Progenitor cell of endocrine pancreas (in vitro differentiated cells): ENCODE measurements around the gene KANSL3. TPM values are rescaled to one million over a fixed set of nuclear protein-coding genes. Genes with fewer than 3 reads are reported as not detected.

ENCODE experiments used
- DNase-seq: peaks from one replicate; pipeline ENCODE4 v3.0.0; 2021; ENCODE audit warnings: low spot score; ENCODE audit not compliant: unreplicated experiment
- H3K27ac Mint-ChIP-seq: 2 replicates; pipeline ENCODE4 v1.8.0; 2021; ENCODE audit warnings: mild to moderate bottlenecking, moderate library complexity, mixed read lengths
- H3K27me3 Mint-ChIP-seq: 2 replicates; pipeline ENCODE4 v1.8.0; 2021; ENCODE audit warnings: mixed read lengths
- H3K36me3 Mint-ChIP-seq: 2 replicates; pipeline ENCODE4 v1.8.0; 2022; ENCODE audit warnings: mixed read lengths; ENCODE audit not compliant: insufficient read depth
- H3K4me1 Mint-ChIP-seq: 2 replicates; pipeline ENCODE4 v1.8.0; 2021; ENCODE audit warnings: low read depth, mixed read lengths
- H3K4me3 Mint-ChIP-seq: 2 replicates; pipeline ENCODE4 v1.8.0; 2021; ENCODE audit warnings: low read depth, mild to moderate bottlenecking, moderate library complexity, mixed read lengths
- H3K9me3 Mint-ChIP-seq: 2 replicates; pipeline ENCODE4 v1.8.0; 2021; ENCODE audit warnings: low read depth, mixed read lengths
- CTCF ChIP-seq: fragments of 200-600 bp; sonication (generic); IDR thresholded peaks from one replicate; pipeline ENCODE4 v1.5.0; 2021; ENCODE audit warnings: antibody characterized with exemption, mild to moderate bottlenecking; ENCODE audit not compliant: unreplicated experiment
- total RNA-seq: library from RNA; stranded (reverse); gene quantifications from 2 replicates; pipeline ENCODE4 v1.2.1, GENCODE V29; 2021

Gene KANSL3
- total RNA-seq, 1 donor from 2014 or later: 57.7 TPM

DNA sequence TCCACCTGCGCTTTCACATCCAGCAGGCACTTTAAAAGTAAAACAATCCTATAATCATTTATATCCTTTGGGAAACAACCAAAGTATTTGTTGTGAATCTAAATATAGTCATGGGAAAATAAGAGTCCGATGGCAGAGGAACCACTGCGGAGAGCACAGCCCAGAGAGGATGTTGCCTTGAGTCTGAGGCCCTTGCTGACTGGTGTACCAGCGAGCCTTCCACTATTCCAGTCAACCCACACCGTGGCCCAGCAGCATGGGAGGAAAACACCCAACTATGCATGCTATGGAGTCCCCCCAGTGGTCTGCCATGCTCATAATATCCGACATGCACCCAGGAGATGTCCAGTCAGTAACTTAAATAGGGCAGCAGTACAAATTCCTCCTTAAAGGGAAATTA lies 21.6 kb downstream of the KANSL3 start:
- no peak overlapping the region for H3K4me3 Mint-ChIP-seq
- H3K36me3 Mint-ChIP-seq: peaks cover 17% of the 10 kb centered on the region
- DNase-seq: no peak
- peaks cover 4% of the 10 kb centered on the region for H3K4me1 Mint-ChIP-seq
- H3K9me3 Mint-ChIP-seq: no peaks in the 10 kb centered on the region
- no peak for TF ChIP-seq CTCF
- no peak overlapping the region for H3K27ac Mint-ChIP-seq
- no peaks in the 10 kb centered on the region for H3K27me3 Mint-ChIP-seq

DNA sequence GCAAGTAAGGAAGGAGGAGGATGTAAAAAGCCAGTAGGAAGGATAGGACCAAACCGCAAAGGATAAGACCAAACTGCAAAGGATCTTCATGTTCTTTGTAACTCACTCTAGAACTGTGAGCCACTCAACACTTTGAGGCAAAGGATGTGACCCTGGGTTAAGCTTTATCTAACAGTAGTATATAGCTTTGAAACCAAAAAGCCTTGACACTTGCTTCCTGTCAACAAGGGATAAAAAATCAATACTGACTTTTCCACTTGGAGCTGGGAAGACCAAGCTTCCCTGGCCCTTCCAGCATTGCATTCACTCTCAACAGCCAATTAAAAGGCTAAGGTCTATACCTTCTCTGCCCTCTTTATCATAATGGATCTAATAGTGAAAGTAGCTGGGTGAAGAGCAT lies 22.0 kb downstream of the KANSL3 start:
- Mint-ChIP-seq H3K9me3 (no peaks in the 10 kb centered on the region), H3K4me1 (peaks cover 4% of the 10 kb centered on the region), H3K27me3 (no peaks in the 10 kb centered on the region), H3K36me3 (peaks cover 20% of the 10 kb centered on the region), H3K4me3 (no peak overlapping the region), H3K27ac (no peak overlapping the region)
- DNase-seq: no peak
- TF ChIP-seq CTCF: no peak

GRCh38 chr2:96608469-96609455 lies 29.4 kb downstream of the KANSL3 start:
- Mint-ChIP-seq H3K4me3 (no peak overlapping the region), H3K36me3 (peaks cover 40% of the 10 kb centered on the region)
- TF ChIP-seq CTCF: no peak

GRCh38 chr2:96604104-96604503 lies 34.0 kb downstream of the KANSL3 start:
- Mint-ChIP-seq H3K4me1 (peaks cover 7% of the 10 kb centered on the region), H3K4me3 (no peak overlapping the region), H3K9me3 (no peaks in the 10 kb centered on the region), H3K36me3 (peaks cover 35% of the 10 kb centered on the region), H3K27ac (peak overlapping the region; percentile 43), H3K27me3 (no peaks in the 10 kb centered on the region)
- TF ChIP-seq CTCF: peak; percentile 47
- no peak for DNase-seq

More at GRCh38 chr2:96608469-96609455, 29.4 kb downstream of the KANSL3 start:
- H3K27me3 Mint-ChIP-seq: no peaks in the 10 kb centered on the region
- no peak for DNase-seq
- H3K9me3 Mint-ChIP-seq: no peaks in the 10 kb centered on the region
- H3K4me1 Mint-ChIP-seq: no peaks in the 10 kb centered on the region
- peak overlapping the region; percentile 71 for H3K27ac Mint-ChIP-seq

- no peaks in the 10 kb centered on the region for H3K27me3 Mint-ChIP-seq
- no peak overlapping the region for H3K4me3 Mint-ChIP-seq
- H3K9me3 Mint-ChIP-seq: no peaks in the 10 kb centered on the region
- H3K27ac Mint-ChIP-seq: no peak overlapping the region
- TF ChIP-seq CTCF: no peak
- H3K4me1 Mint-ChIP-seq: peaks cover 7% of the 10 kb centered on the region
- H3K36me3 Mint-ChIP-seq: peaks cover 34% of the 10 kb centered on the region
- no peak for DNase-seq
Measured at GRCh38 chr2:96602330-96602823, 35.7 kb downstream of the KANSL3 start.
